ENCODE data around the gene PXMP4.

Gene PXMP4

GRCh38 chr20:33697129-33697528, 23.0 kb downstream of the PXMP4 start:
- DNase-seq (ENCODE audit: low spot score) = no peak
- no peak for TF ChIP-seq CTCF (IDR thresholded peaks at IDR 0.05; ENCODE audit: borderline replicate concordance, control extremely low read depth, extremely low read depth, insufficient read depth, missing control alignments)
- in situ Hi-C loops (cut with MboI; ENCODE audit: low sequenced_read_pairs, unreplicated experiment) = no loop called here

- DNase-seq (ENCODE audit: low spot score) = no peak
- TF ChIP-seq CTCF (IDR thresholded peaks at IDR 0.05; ENCODE audit: borderline replicate concordance, control extremely low read depth, extremely low read depth, insufficient read depth, missing control alignments) = no peak
- in situ Hi-C loops (cut with MboI; ENCODE audit: low sequenced_read_pairs, unreplicated experiment) = no loop called here
These were observed 23.7 kb downstream of the PXMP4 start for GRCh38 chr20:33696448-33696847.

DNA sequence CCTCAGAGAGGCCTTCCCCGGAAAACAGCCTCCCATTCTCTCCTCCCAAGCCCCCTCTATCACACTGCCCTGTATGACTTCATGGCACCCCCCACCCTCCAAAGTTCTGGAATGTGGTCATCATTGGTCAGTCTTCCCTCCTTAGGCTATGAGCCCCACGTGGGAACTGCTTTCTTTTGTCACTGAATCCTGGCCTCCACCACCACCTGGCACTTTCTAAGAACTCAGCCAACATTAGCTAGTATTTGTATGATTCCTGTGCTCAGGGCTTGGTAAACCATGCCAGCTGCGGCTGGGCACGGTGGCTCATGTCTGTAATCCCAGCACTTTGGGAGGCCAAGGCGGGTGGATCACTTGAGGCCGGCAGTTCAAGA, 25.5 kb downstream of the PXMP4 start:
- no peak for TF ChIP-seq CTCF (IDR thresholded peaks at IDR 0.05; ENCODE audit: borderline replicate concordance, control extremely low read depth, extremely low read depth, insufficient read depth, missing control alignments)
- in situ Hi-C loops (cut with MboI; ENCODE audit: low sequenced_read_pairs, unreplicated experiment) = no loop called here
- DNase-seq (ENCODE audit: low spot score) = no peak

GRCh38 chr20:33693741-33694638, 26.1 kb downstream of the PXMP4 start:
- no peak for DNase-seq (ENCODE audit: low spot score)
- in situ Hi-C loops (cut with MboI; ENCODE audit: low sequenced_read_pairs, unreplicated experiment) = no loop called here
- TF ChIP-seq CTCF (IDR thresholded peaks at IDR 0.05; ENCODE audit: borderline replicate concordance, control extremely low read depth, extremely low read depth, insufficient read depth, missing control alignments) = no peak

DNA sequence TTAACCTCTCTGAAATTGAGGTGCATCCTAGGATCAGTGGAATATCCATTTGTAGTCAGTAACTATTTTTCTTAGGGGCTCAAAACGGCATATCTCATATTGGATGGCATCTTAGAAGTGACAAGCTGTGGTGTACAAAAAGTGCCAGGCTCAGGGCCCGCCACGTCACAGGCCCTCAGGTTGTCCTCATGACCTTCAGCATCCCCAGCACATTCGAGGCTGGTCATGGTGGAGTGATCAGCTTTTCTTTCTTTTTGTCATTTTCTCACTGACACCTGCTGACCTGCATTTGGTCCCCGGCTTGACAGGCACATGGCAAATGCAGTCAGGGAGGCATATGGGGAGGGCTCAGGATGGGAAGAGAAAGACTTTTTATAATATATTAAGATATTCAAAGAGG, 26.8 kb downstream of the PXMP4 start:
- no peak for TF ChIP-seq CTCF (IDR thresholded peaks at IDR 0.05; ENCODE audit: borderline replicate concordance, control extremely low read depth, extremely low read depth, insufficient read depth, missing control alignments)
- in situ Hi-C loops (cut with MboI; ENCODE audit: low sequenced_read_pairs, unreplicated experiment) = no loop called here
- no peak for DNase-seq (ENCODE audit: low spot score)

DNA sequence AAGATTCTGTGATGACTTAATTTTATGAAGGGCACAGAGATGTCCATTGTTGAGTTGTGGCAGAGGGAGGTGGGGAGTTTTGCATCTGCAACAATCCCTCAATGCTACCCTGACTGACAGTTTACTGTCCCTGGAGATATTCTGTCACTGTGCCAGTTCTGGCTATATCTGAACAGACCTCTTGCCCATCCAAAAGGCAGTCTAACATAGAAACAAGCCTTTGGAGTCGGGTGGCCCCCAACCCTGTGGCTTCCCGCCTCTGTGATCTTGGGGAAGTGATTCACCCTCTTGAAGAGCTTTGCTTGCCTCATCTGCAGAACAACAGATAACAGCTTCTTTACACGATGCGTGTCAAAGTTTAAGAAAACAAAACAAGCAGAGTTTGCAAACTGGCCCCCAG, 30.1 kb downstream of the PXMP4 start:
- DNase-seq (ENCODE audit: low spot score) = no peak
- no peak for TF ChIP-seq CTCF (IDR thresholded peaks at IDR 0.05; ENCODE audit: borderline replicate concordance, control extremely low read depth, extremely low read depth, insufficient read depth, missing control alignments)
- in situ Hi-C loops (cut with MboI; ENCODE audit: low sequenced_read_pairs, unreplicated experiment) = no loop called here
